Liver (tissue), 9 donors: ENCODE results near the gene PLIN4. TPM values are rescaled to one million over a fixed set of nuclear protein-coding genes. Genes with fewer than 3 reads are reported as not detected.

Experiments used
- DNase-seq: peaks from one replicate; pipeline ENCODE4 v3.0.0-alpha.2; 2017; ENCODE audit warnings: low spot score
- H3K27ac ChIP-seq, 2 donors: one replicate each; pipeline ENCODE4 v1.7.0; 2013; ENCODE audit warnings: inconsistent platforms in 2 of 2, low read length in 2 of 2, control low read depth in 1 of 2, low read depth in 1 of 2, mild to moderate bottlenecking in 1 of 2
- H3K27me3 ChIP-seq, 4 donors: one replicate each; pipeline versions ENCODE4 v1.6.1 to v1.7.0; 2013; ENCODE audit warnings: low read length in 3 of 4, inconsistent platforms in 1 of 4, mild to moderate bottlenecking in 1 of 4, moderate library complexity in 1 of 4; ENCODE audit not compliant: control insufficient read depth in 4 of 4, insufficient read depth in 4 of 4
- H3K36me3 ChIP-seq, 4 donors: one replicate each; pipeline versions ENCODE4 v1.6.1 to v1.7.0; 2013; ENCODE audit warnings: low read length in 3 of 4, mild to moderate bottlenecking in 3 of 4, low read depth in 1 of 4, moderate library complexity in 1 of 4; ENCODE audit not compliant: control insufficient read depth in 4 of 4, insufficient read depth in 3 of 4
- H3K4me1 ChIP-seq, 4 donors: one replicate each; pipeline versions ENCODE4 v1.6.1 to v1.7.0; 2013; ENCODE audit warnings: low read length in 3 of 4, mild to moderate bottlenecking in 3 of 4, moderate library complexity in 1 of 4; ENCODE audit not compliant: control insufficient read depth in 4 of 4, insufficient read depth in 4 of 4
- H3K4me3 ChIP-seq, 3 donors: one replicate each; pipeline versions ENCODE4 v1.6.1 to v1.7.0; 2013; ENCODE audit warnings: low read length in 3 of 3, control low read depth in 1 of 3, low read depth in 1 of 3, mild to moderate bottlenecking in 1 of 3
- H3K9ac ChIP-seq, 2 donors: one replicate each; pipeline ENCODE4 v1.7.0; 2013; ENCODE audit warnings: low read length in 2 of 2, mild to moderate bottlenecking in 2 of 2, moderate library complexity in 2 of 2, control low read depth in 1 of 2, low read depth in 1 of 2
- H3K9me3 ChIP-seq, 4 donors: one replicate each; pipeline versions ENCODE4 v1.6.1 to v1.7.0; 2013; ENCODE audit warnings: low read length in 3 of 4; ENCODE audit not compliant: control insufficient read depth in 4 of 4
- ATF3 ChIP-seq: IDR thresholded peaks from 2 replicates; pipeline ENCODE4 v1.6.1; 2016; ENCODE audit warnings: antibody characterized with exemption
- CTCF ChIP-seq: fragments of 150-350 bp; IDR thresholded peaks from 2 replicates; pipeline ENCODE4 v1.5.1; 2017; ENCODE audit warnings: improper control_type of control experiment, low read depth, low read length; ENCODE audit not compliant: missing input control
- EGR1 ChIP-seq, 2 donors: IDR thresholded peaks; 2 replicates each; pipeline ENCODE4 v1.6.1; 2016 to 2018; ENCODE audit warnings: antibody characterized with exemption in 2 of 2, low read depth in 2 of 2
- FOXA1 ChIP-seq: IDR thresholded peaks from 2 replicates; pipeline ENCODE4 v1.6.1; 2016; ENCODE audit warnings: antibody characterized with exemption
- FOXA2 ChIP-seq: IDR thresholded peaks from 2 replicates; pipeline ENCODE4 v1.6.1; 2016; ENCODE audit warnings: antibody characterized with exemption
- GABPA ChIP-seq, 2 donors: IDR thresholded peaks in 1 of 2; conservative IDR thresholded peaks in 1 of 2; 2 replicates each; pipeline ENCODE4 v1.6.1; 2016; ENCODE audit warnings: antibody characterized with exemption in 2 of 2, mild to moderate bottlenecking in 1 of 2, moderate library complexity in 1 of 2
- HNF4A ChIP-seq, 2 donors: conservative IDR thresholded peaks; 2 replicates each; pipeline ENCODE4 v1.6.1; 2016; ENCODE audit warnings: antibody characterized with exemption in 2 of 2, mild to moderate bottlenecking in 2 of 2
- HNF4G ChIP-seq: IDR thresholded peaks from 2 replicates; pipeline ENCODE4 v1.6.1; 2016; ENCODE audit warnings: antibody characterized with exemption
- JUND ChIP-seq, 2 donors: IDR thresholded peaks; 2 replicates each; pipeline ENCODE4 v1.6.1; 2016; ENCODE audit warnings: antibody characterized with exemption in 2 of 2
- MAX ChIP-seq: IDR thresholded peaks from 2 replicates; pipeline ENCODE4 v1.6.1; 2016; ENCODE audit warnings: antibody characterized with exemption
- NR2F2 ChIP-seq: IDR thresholded peaks from 2 replicates; pipeline ENCODE4 v1.6.1; 2016; ENCODE audit warnings: antibody characterized with exemption
- RAD21 ChIP-seq, 2 donors: IDR thresholded peaks; 2 replicates each; pipeline ENCODE4 v1.6.1; 2016; ENCODE audit warnings: antibody characterized with exemption in 2 of 2, mild to moderate bottlenecking in 2 of 2
- REST ChIP-seq: IDR thresholded peaks from 2 replicates; pipeline ENCODE4 v1.6.1; 2016; ENCODE audit warnings: antibody characterized with exemption, mild to moderate bottlenecking
- RXRA ChIP-seq, 2 donors: IDR thresholded peaks; 2 replicates each; pipeline ENCODE4 v1.6.1; 2017 to 2018; ENCODE audit warnings: antibody characterized with exemption in 2 of 2, mild to moderate bottlenecking in 1 of 2
- SP1 ChIP-seq: IDR thresholded peaks from 2 replicates; pipeline ENCODE4 v1.6.1; 2018; ENCODE audit warnings: antibody characterized with exemption, mild to moderate bottlenecking
- TAF1 ChIP-seq: conservative IDR thresholded peaks from 2 replicates; pipeline ENCODE4 v1.6.1; 2016; ENCODE audit warnings: antibody characterized with exemption, mild to moderate bottlenecking
- YY1 ChIP-seq: IDR thresholded peaks from 2 replicates; pipeline ENCODE4 v1.6.1; 2016; ENCODE audit warnings: antibody characterized with exemption, mild to moderate bottlenecking
- ZBTB33 ChIP-seq: IDR thresholded peaks from 2 replicates; pipeline ENCODE4 v1.6.1; 2016; ENCODE audit warnings: antibody characterized with exemption
- WGBS: extraction: QIAGEN DNeasy Blood & Tissue Kit; methylation state at CpG from one replicate; pipeline ENCODE4 v1.1.7; 2013; 5-methylcytosine and 5-hydroxymethylcytosine counted together
- polyA plus RNA-seq, 2 donors: library from polyadenylated mRNA; stranded (reverse) in 1 of 2; unstranded in 1 of 2; fragments of 200-250 nt in 1 of 2; fragments of >200 nt in 1 of 2; fragmentation: Nextera tagmentation in 1 of 2; extraction: Ambion mirVana in 1 of 2; gene quantifications; one replicate each; pipeline versions ENCODE4 v1.2.1 to v1.2.3, GENCODE V29; 2013 to 2015
- total RNA-seq, 2 donors: library from RNA; depleted of rRNA; stranded (reverse); fragments of >200 nt; gene quantifications; one replicate each; pipeline ENCODE4 v1.2.3, GENCODE V29; 2014
- donor health status: healthy.
- donor health status: healthy.
- donor health status: healthy.
- donor health status: healthy.
- donor health status: healthy.

The PLIN4 gene
- total and polyA plus RNA-seq, 4 donors = 3.1 to 49.1 (median 9.5) TPM

- Histone ChIP-seq H3K27ac (no peak overlapping the region), H3K36me3 (peaks cover 12 to 74% (median 25%) of the 10 kb centered on the region in 4 donors), H3K4me1 (no peaks in the 10 kb centered on the region), H3K27me3 (no peaks in the 10 kb centered on the region), H3K9ac (no peak overlapping the region), H3K9me3 (no peaks in the 10 kb centered on the region), H3K4me3 (no peak overlapping the region)
- 91% methylated on average over 23 of the region's 23 CpGs for WGBS
- no peak for TF ChIP-seq TAF1
- no peak for TF ChIP-seq NR2F2
- no peak for TF ChIP-seq JUND (IDR thresholded peaks at IDR 0.05)
- no peak for TF ChIP-seq MAX
- no peak for TF ChIP-seq FOXA1
- no peak for TF ChIP-seq RXRA (IDR thresholded peaks at IDR 0.05)
- TF ChIP-seq SP1 = no peak
- TF ChIP-seq ATF3 = no peak
- no peak for TF ChIP-seq ZBTB33
- no peak for TF ChIP-seq EGR1 (IDR thresholded peaks at IDR 0.05; ENCODE audit: low read depth in 2 of 2)
- no peak for TF ChIP-seq GABPA (IDR thresholded peaks at IDR 0.05 in 1 of 2, conservative IDR thresholded peaks at IDR 0.05 in 1 of 2)
- DNase-seq = no peak
These were observed 14.0 kb downstream of the PLIN4 start for GRCh38 chr19:4504297-4504701.

GRCh38 chr19:4503825-4504170, 14.5 kb downstream of the PLIN4 start:
- no peak overlapping the region for H3K9ac ChIP-seq
- H3K4me1 ChIP-seq = no peaks in the 10 kb centered on the region
- H3K36me3 ChIP-seq = peaks cover 12 to 74% (median 25%) of the 10 kb centered on the region in 4 donors
- no peaks in the 10 kb centered on the region for H3K27me3 ChIP-seq
- WGBS = 95% methylated on average over 10 of the region's 10 CpGs
- no peak for DNase-seq
- H3K9me3 ChIP-seq = no peaks in the 10 kb centered on the region
- no peak overlapping the region for H3K27ac ChIP-seq
- no peak for TF ChIP-seq HNF4A (conservative IDR thresholded peaks at IDR 0.05)
- TF ChIP-seq FOXA2 = no peak
- no peak for TF ChIP-seq GABPA (IDR thresholded peaks at IDR 0.05 in 1 of 2, conservative IDR thresholded peaks at IDR 0.05 in 1 of 2)
- no peak for TF ChIP-seq YY1
- TF ChIP-seq ZBTB33 = no peak
- TF ChIP-seq SP1 = no peak
- TF ChIP-seq HNF4G = no peak
- no peak for TF ChIP-seq EGR1 (IDR thresholded peaks at IDR 0.05; ENCODE audit: low read depth in 2 of 2)
- no peak for TF ChIP-seq REST
- no peak for TF ChIP-seq FOXA1
- no peak for TF ChIP-seq ATF3
- TF ChIP-seq NR2F2 = no peak
- TF ChIP-seq MAX = no peak
- no peak for TF ChIP-seq CTCF
- TF ChIP-seq TAF1 = no peak
- TF ChIP-seq RAD21 (IDR thresholded peaks at IDR 0.05) = no peak
- H3K4me3 ChIP-seq = no peak overlapping the region
